Stimulated activated naive CD4-positive, alpha-beta T cell treated with Interleukin-2 at 50 U/mL for 16 hours (primary cell): ENCODE results near the gene MORN1.
"Not testable (repeated sequence)": the region's sequence is repeated elsewhere in the genome, so short reads cannot be mapped to it uniquely, and the experiment has no call there.

ENCODE experiments used
- DNase-seq: peaks from one replicate; lab custom pipeline; 2025; lab: John Stamatoyannopoulos, UW

The MORN1 gene

GRCh38 chr1:2304282-2304681 lies 87.1 kb downstream of the MORN1 start:
- DNase-seq, result no peak

- DNase-seq, result no peak
Observed at GRCh38 chr1:2303781-2304180, 87.6 kb downstream of the MORN1 start.

GRCh38 chr1:2303016-2303775 lies 88.2 kb downstream of the MORN1 start:
- no peak for DNase-seq

- no peak for DNase-seq
Observed at GRCh38 chr1:2302292-2302925, 88.9 kb downstream of the MORN1 start.

- no peak for DNase-seq
Observed at GRCh38 chr1:2301607-2302291, 89.6 kb downstream of the MORN1 start.

- peak; percentile 84 for DNase-seq
Observed at GRCh38 chr1:2300851-2301606, 90.3 kb downstream of the MORN1 start.

- peak; percentile 78 for DNase-seq
Observed at GRCh38 chr1:2300004-2300771, 91.2 kb downstream of the MORN1 start.

- DNase-seq, result no peak
Observed at GRCh38 chr1:2299131-2299627, 92.2 kb downstream of the MORN1 start.

- no peak for DNase-seq
Observed at GRCh38 chr1:2298685-2299084, 92.7 kb downstream of the MORN1 start.

- no peak for DNase-seq
Observed at GRCh38 chr1:2297246-2298011, 93.9 kb downstream of the MORN1 start.

- DNase-seq, result no peak
Observed at GRCh38 chr1:2296614-2297013, 94.7 kb downstream of the MORN1 start.

- not testable (repeated sequence) for DNase-seq
Observed at GRCh38 chr1:2296211-2296610, 95.1 kb downstream of the MORN1 start.

GRCh38 chr1:2295526-2295925 lies 95.8 kb downstream of the MORN1 start:
- no peak for DNase-seq

GRCh38 chr1:2294725-2295078 lies 96.7 kb downstream of the MORN1 start:
- no peak for DNase-seq

- no peak for DNase-seq
Observed at GRCh38 chr1:2294033-2294724, 97.2 kb downstream of the MORN1 start.

- DNase-seq, result no peak
Observed at GRCh38 chr1:2292725-2293450, 98.5 kb downstream of the MORN1 start.

- DNase-seq, result no peak
Observed at GRCh38 chr1:2291577-2291976, 99.8 kb downstream of the MORN1 start.

- peak; percentile 79 for DNase-seq
Observed at GRCh38 chr1:2290595-2291510, 100.5 kb downstream of the MORN1 start.
